IPS-15b (cell line): ENCODE measurements around the gene CCT7.

Experiments
- H3K27me3 ChIP-seq: one replicate; pipeline ENCODE4 v1.6.1; 2013; ENCODE audit warnings: low read length; ENCODE audit not compliant: control insufficient read depth, insufficient read depth
- H3K36me3 ChIP-seq: one replicate; pipeline ENCODE4 v1.6.1; 2013; ENCODE audit warnings: low read length; ENCODE audit not compliant: control insufficient read depth, insufficient read depth
- H3K4me1 ChIP-seq: one replicate; pipeline ENCODE4 v1.6.1; 2013; ENCODE audit warnings: mild to moderate bottlenecking, low read length; ENCODE audit not compliant: control insufficient read depth, insufficient read depth
- H3K4me3 ChIP-seq: one replicate; pipeline ENCODE4 v1.5.1; 2013; ENCODE audit warnings: low read depth, low read length
- H3K9ac ChIP-seq: one replicate; pipeline ENCODE4 v1.6.1; 2013; ENCODE audit warnings: low read depth, mild to moderate bottlenecking, low read length
- H3K9me3 ChIP-seq: one replicate; pipeline ENCODE4 v1.6.1; 2013; ENCODE audit warnings: mild to moderate bottlenecking, low read length; ENCODE audit not compliant: control insufficient read depth, insufficient read depth

Gene CCT7

GRCh38 chr2:73294239-73294638 lies 60.1 kb downstream of the CCT7 start:
- Histone ChIP-seq H3K36me3 (no peaks in the 10 kb centered on the region), H3K9me3 (no peaks in the 10 kb centered on the region), H3K9ac (no peak overlapping the region), H3K27me3 (peaks cover 69% of the 10 kb centered on the region), H3K4me1 (no peaks in the 10 kb centered on the region), H3K4me3 (no peak overlapping the region)

DNA sequence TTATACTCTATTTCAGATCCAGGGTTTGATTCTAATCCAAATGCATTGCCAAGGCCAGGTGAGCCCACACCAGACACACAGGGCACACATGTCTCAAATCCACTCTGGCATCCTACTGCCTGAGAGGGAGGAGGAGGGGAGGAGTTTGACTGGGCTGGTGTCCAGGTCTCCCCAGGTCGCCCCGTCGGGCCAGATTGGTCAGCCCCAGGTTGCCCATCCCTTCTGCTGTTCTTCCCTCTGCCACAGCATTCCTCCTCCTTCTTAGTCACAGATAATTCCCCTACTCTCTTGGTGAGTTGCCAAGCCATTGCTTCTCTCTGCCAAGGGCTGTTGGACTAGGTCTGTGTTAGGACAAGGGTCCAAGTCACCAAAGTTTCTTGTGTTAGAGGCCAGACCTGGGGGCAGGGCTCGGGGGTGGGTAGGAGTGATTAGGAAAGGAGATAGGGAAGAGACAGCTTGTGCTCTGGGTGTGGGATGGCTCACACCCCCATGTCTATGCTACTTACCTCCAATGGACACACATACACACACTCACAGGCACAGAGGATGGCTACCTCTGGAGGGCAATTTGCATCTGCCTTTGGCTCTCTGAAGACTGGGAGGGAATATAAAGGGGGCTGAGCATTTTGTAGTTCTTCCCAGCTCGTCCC lies 61.8 kb downstream of the CCT7 start:
- peaks cover 55% of the 10 kb centered on the region for H3K27me3 ChIP-seq

GRCh38 chr2:73297151-73297559 lies 63.0 kb downstream of the CCT7 start:
- Histone ChIP-seq H3K9ac (no peak overlapping the region), H3K9me3 (no peaks in the 10 kb centered on the region), H3K36me3 (no peaks in the 10 kb centered on the region), H3K4me3 (no peak overlapping the region), H3K4me1 (no peaks in the 10 kb centered on the region), H3K27me3 (peaks cover 45% of the 10 kb centered on the region)

More for the DNA sequence above, 61.8 kb downstream of the CCT7 start:
- Histone ChIP-seq H3K36me3 (no peaks in the 10 kb centered on the region), H3K4me1 (no peaks in the 10 kb centered on the region), H3K4me3 (no peak overlapping the region), H3K9me3 (no peaks in the 10 kb centered on the region), H3K9ac (no peak overlapping the region)

- Histone ChIP-seq H3K9me3 (no peaks in the 10 kb centered on the region), H3K27me3 (peaks cover 41% of the 10 kb centered on the region), H3K4me3 (no peak overlapping the region), H3K9ac (no peak overlapping the region), H3K36me3 (no peaks in the 10 kb centered on the region), H3K4me1 (no peaks in the 10 kb centered on the region)
Measured at GRCh38 chr2:73297586-73297985, 63.5 kb downstream of the CCT7 start.

DNA sequence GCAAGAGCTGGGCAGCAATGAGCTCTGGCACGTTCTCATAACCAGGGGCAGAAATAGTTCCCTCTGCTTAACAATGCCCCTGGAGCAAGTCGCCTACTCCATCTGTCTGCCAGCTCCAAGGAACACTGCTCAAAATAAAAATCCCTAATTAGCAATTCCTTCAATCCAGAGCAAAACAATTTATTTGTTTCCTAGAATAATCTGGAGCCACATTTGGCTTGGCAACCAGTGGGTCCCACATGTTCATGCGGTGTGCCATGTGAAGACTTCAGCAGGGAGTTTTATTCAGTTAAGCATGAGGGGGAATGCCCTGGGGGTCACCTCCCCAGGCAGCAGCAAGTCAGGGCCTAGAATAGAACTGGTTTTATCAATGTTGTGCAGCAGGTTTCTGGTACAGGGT lies 66.8 kb downstream of the CCT7 start:
- Histone ChIP-seq H3K36me3 (no peaks in the 10 kb centered on the region), H3K9me3 (no peaks in the 10 kb centered on the region), H3K4me3 (no peak overlapping the region), H3K4me1 (no peaks in the 10 kb centered on the region), H3K9ac (no peak overlapping the region), H3K27me3 (peaks cover 12% of the 10 kb centered on the region)

- H3K9ac ChIP-seq = no peak overlapping the region
- peaks cover 5% of the 10 kb centered on the region for H3K27me3 ChIP-seq
- no peaks in the 10 kb centered on the region for H3K9me3 ChIP-seq
- no peaks in the 10 kb centered on the region for H3K4me1 ChIP-seq
- no peaks in the 10 kb centered on the region for H3K36me3 ChIP-seq
- H3K4me3 ChIP-seq = no peak overlapping the region
Measured at GRCh38 chr2:73301636-73302035, 67.5 kb downstream of the CCT7 start.
